Liver (tissue), 9 donors: Measurements from ENCODE around the gene DYRK1A. TPM values are rescaled to one million over a fixed set of nuclear protein-coding genes. Genes with fewer than 3 reads are reported as not detected.

Experiments used
- DNase-seq: peaks from one replicate; pipeline ENCODE4 v3.0.0-alpha.2; 2017; ENCODE audit warnings: low spot score
- H3K27ac ChIP-seq, 2 donors: one replicate each; pipeline ENCODE4 v1.7.0; 2013; ENCODE audit warnings: inconsistent platforms in 2 of 2, low read length in 2 of 2, control low read depth in 1 of 2, low read depth in 1 of 2, mild to moderate bottlenecking in 1 of 2
- H3K27me3 ChIP-seq, 4 donors: one replicate each; pipeline versions ENCODE4 v1.6.1 to v1.7.0; 2013; ENCODE audit warnings: low read length in 3 of 4, inconsistent platforms in 1 of 4, mild to moderate bottlenecking in 1 of 4, moderate library complexity in 1 of 4; ENCODE audit not compliant: control insufficient read depth in 4 of 4, insufficient read depth in 4 of 4
- H3K36me3 ChIP-seq, 4 donors: one replicate each; pipeline versions ENCODE4 v1.6.1 to v1.7.0; 2013; ENCODE audit warnings: low read length in 3 of 4, mild to moderate bottlenecking in 3 of 4, low read depth in 1 of 4, moderate library complexity in 1 of 4; ENCODE audit not compliant: control insufficient read depth in 4 of 4, insufficient read depth in 3 of 4
- H3K4me1 ChIP-seq, 4 donors: one replicate each; pipeline versions ENCODE4 v1.6.1 to v1.7.0; 2013; ENCODE audit warnings: low read length in 3 of 4, mild to moderate bottlenecking in 3 of 4, moderate library complexity in 1 of 4; ENCODE audit not compliant: control insufficient read depth in 4 of 4, insufficient read depth in 4 of 4
- H3K4me3 ChIP-seq, 3 donors: one replicate each; pipeline versions ENCODE4 v1.6.1 to v1.7.0; 2013; ENCODE audit warnings: low read length in 3 of 3, control low read depth in 1 of 3, low read depth in 1 of 3, mild to moderate bottlenecking in 1 of 3
- H3K9ac ChIP-seq, 2 donors: one replicate each; pipeline ENCODE4 v1.7.0; 2013; ENCODE audit warnings: low read length in 2 of 2, mild to moderate bottlenecking in 2 of 2, moderate library complexity in 2 of 2, control low read depth in 1 of 2, low read depth in 1 of 2
- H3K9me3 ChIP-seq, 4 donors: one replicate each; pipeline versions ENCODE4 v1.6.1 to v1.7.0; 2013; ENCODE audit warnings: low read length in 3 of 4; ENCODE audit not compliant: control insufficient read depth in 4 of 4
- ATF3 ChIP-seq: IDR thresholded peaks from 2 replicates; pipeline ENCODE4 v1.6.1; 2016; ENCODE audit warnings: antibody characterized with exemption
- CTCF ChIP-seq: fragments of 150-350 bp; IDR thresholded peaks from 2 replicates; pipeline ENCODE4 v1.5.1; 2017; ENCODE audit warnings: improper control_type of control experiment, low read depth, low read length; ENCODE audit not compliant: missing input control
- EGR1 ChIP-seq, 2 donors: IDR thresholded peaks; 2 replicates each; pipeline ENCODE4 v1.6.1; 2016 to 2018; ENCODE audit warnings: antibody characterized with exemption in 2 of 2, low read depth in 2 of 2
- FOXA1 ChIP-seq: IDR thresholded peaks from 2 replicates; pipeline ENCODE4 v1.6.1; 2016; ENCODE audit warnings: antibody characterized with exemption
- FOXA2 ChIP-seq: IDR thresholded peaks from 2 replicates; pipeline ENCODE4 v1.6.1; 2016; ENCODE audit warnings: antibody characterized with exemption
- GABPA ChIP-seq, 2 donors: IDR thresholded peaks in 1 of 2; conservative IDR thresholded peaks in 1 of 2; 2 replicates each; pipeline ENCODE4 v1.6.1; 2016; ENCODE audit warnings: antibody characterized with exemption in 2 of 2, mild to moderate bottlenecking in 1 of 2, moderate library complexity in 1 of 2
- HNF4A ChIP-seq, 2 donors: conservative IDR thresholded peaks; 2 replicates each; pipeline ENCODE4 v1.6.1; 2016; ENCODE audit warnings: antibody characterized with exemption in 2 of 2, mild to moderate bottlenecking in 2 of 2
- HNF4G ChIP-seq: IDR thresholded peaks from 2 replicates; pipeline ENCODE4 v1.6.1; 2016; ENCODE audit warnings: antibody characterized with exemption
- JUND ChIP-seq, 2 donors: IDR thresholded peaks; 2 replicates each; pipeline ENCODE4 v1.6.1; 2016; ENCODE audit warnings: antibody characterized with exemption in 2 of 2
- MAX ChIP-seq: IDR thresholded peaks from 2 replicates; pipeline ENCODE4 v1.6.1; 2016; ENCODE audit warnings: antibody characterized with exemption
- NR2F2 ChIP-seq: IDR thresholded peaks from 2 replicates; pipeline ENCODE4 v1.6.1; 2016; ENCODE audit warnings: antibody characterized with exemption
- RAD21 ChIP-seq, 2 donors: IDR thresholded peaks; 2 replicates each; pipeline ENCODE4 v1.6.1; 2016; ENCODE audit warnings: antibody characterized with exemption in 2 of 2, mild to moderate bottlenecking in 2 of 2
- RXRA ChIP-seq, 2 donors: IDR thresholded peaks; 2 replicates each; pipeline ENCODE4 v1.6.1; 2017 to 2018; ENCODE audit warnings: antibody characterized with exemption in 2 of 2, mild to moderate bottlenecking in 1 of 2
- SP1 ChIP-seq: IDR thresholded peaks from 2 replicates; pipeline ENCODE4 v1.6.1; 2018; ENCODE audit warnings: antibody characterized with exemption, mild to moderate bottlenecking
- TAF1 ChIP-seq: conservative IDR thresholded peaks from 2 replicates; pipeline ENCODE4 v1.6.1; 2016; ENCODE audit warnings: antibody characterized with exemption, mild to moderate bottlenecking
- YY1 ChIP-seq: IDR thresholded peaks from 2 replicates; pipeline ENCODE4 v1.6.1; 2016; ENCODE audit warnings: antibody characterized with exemption, mild to moderate bottlenecking
- WGBS: extraction: QIAGEN DNeasy Blood & Tissue Kit; methylation state at CpG from one replicate; pipeline ENCODE4 v1.1.7; 2013; 5-methylcytosine and 5-hydroxymethylcytosine counted together
- polyA plus RNA-seq, 2 donors: library from polyadenylated mRNA; stranded (reverse) in 1 of 2; unstranded in 1 of 2; fragments of 200-250 nt in 1 of 2; fragments of >200 nt in 1 of 2; fragmentation: Nextera tagmentation in 1 of 2; extraction: Ambion mirVana in 1 of 2; gene quantifications; one replicate each; pipeline versions ENCODE4 v1.2.1 to v1.2.3, GENCODE V29; 2013 to 2015
- total RNA-seq, 2 donors: library from RNA; depleted of rRNA; stranded (reverse); fragments of >200 nt; gene quantifications; one replicate each; pipeline ENCODE4 v1.2.3, GENCODE V29; 2014
- TF ChIP-seq, protein P1 (sequence below): IDR thresholded peaks from 2 replicates; pipeline ENCODE4 v1.6.1; 2016; ENCODE audit warnings: antibody characterized with exemption
- TF ChIP-seq, protein P2 (sequence below): IDR thresholded peaks from 2 replicates; pipeline ENCODE4 v1.6.1; 2016; ENCODE audit warnings: antibody characterized with exemption, mild to moderate bottlenecking
- donor health status: healthy.
- donor health status: healthy.
- donor health status: healthy.
- donor health status: healthy.
- donor health status: healthy.

Gene DYRK1A
- total and polyA plus RNA-seq, 4 donors, result 5.1 to 58.3 (median 22.9) TPM

DNA sequence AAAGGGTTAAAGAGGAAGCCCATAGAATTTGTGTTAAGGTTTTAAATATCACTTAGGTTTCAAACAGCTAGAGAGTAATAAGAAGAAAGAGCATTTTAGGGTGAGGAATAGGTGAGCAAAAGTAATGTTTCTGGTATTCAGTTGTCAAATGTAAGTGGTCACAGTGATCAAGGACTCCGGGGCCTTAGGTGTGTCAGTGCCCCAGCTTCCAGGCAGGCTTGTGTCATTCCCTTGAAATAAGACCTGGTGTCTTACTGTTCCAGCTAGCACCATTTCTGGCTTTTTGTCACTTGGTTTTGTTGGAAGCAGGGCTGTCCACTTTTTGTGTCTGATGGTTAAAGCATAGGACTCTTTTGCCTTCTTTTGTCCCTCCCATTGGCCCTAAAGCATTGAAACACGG is 69.6 kb downstream of the DYRK1A start:
- H3K9me3 ChIP-seq, result no peaks in the 10 kb centered on the region
- H3K36me3 ChIP-seq, result no peaks in the 10 kb centered on the region
- H3K4me3 ChIP-seq, result no peak overlapping the region
- peaks cover 6 to 39% (median 20%) of the 10 kb centered on the region in 4 donors for H3K4me1 ChIP-seq
- TF ChIP-seq RXRA (IDR thresholded peaks at IDR 0.05) (no peak), YY1 (no peak), HNF4G (no peak), HNF4A (conservative IDR thresholded peaks at IDR 0.05) (no peak), ATF3 (no peak), JUND (IDR thresholded peaks at IDR 0.05) (no peak), FOXA1 (no peak), TAF1 (no peak), GABPA (IDR thresholded peaks at IDR 0.05 in 1 of 2, conservative IDR thresholded peaks at IDR 0.05 in 1 of 2) (no peak), CTCF (no peak), EGR1 (IDR thresholded peaks at IDR 0.05; ENCODE audit: low read depth in 2 of 2) (no peak), SP1 (no peak), RAD21 (IDR thresholded peaks at IDR 0.05) (no peak), NR2F2 (no peak), FOXA2 (no peak), MAX (no peak)
- TF ChIP-seq, protein P1, sequence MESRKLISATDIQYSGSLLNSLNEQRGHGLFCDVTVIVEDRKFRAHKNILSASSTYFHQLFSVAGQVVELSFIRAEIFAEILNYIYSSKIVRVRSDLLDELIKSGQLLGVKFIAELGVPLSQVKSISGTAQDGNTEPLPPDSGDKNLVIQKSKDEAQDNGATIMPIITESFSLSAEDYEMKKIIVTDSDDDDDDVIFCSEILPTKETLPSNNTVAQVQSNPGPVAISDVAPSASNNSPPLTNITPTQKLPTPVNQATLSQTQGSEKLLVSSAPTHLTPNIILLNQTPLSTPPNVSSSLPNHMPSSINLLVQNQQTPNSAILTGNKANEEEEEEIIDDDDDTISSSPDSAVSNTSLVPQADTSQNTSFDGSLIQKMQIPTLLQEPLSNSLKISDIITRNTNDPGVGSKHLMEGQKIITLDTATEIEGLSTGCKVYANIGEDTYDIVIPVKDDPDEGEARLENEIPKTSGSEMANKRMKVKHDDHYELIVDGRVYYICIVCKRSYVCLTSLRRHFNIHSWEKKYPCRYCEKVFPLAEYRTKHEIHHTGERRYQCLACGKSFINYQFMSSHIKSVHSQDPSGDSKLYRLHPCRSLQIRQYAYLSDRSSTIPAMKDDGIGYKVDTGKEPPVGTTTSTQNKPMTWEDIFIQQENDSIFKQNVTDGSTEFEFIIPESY, result no peak
- TF ChIP-seq, protein P2, sequence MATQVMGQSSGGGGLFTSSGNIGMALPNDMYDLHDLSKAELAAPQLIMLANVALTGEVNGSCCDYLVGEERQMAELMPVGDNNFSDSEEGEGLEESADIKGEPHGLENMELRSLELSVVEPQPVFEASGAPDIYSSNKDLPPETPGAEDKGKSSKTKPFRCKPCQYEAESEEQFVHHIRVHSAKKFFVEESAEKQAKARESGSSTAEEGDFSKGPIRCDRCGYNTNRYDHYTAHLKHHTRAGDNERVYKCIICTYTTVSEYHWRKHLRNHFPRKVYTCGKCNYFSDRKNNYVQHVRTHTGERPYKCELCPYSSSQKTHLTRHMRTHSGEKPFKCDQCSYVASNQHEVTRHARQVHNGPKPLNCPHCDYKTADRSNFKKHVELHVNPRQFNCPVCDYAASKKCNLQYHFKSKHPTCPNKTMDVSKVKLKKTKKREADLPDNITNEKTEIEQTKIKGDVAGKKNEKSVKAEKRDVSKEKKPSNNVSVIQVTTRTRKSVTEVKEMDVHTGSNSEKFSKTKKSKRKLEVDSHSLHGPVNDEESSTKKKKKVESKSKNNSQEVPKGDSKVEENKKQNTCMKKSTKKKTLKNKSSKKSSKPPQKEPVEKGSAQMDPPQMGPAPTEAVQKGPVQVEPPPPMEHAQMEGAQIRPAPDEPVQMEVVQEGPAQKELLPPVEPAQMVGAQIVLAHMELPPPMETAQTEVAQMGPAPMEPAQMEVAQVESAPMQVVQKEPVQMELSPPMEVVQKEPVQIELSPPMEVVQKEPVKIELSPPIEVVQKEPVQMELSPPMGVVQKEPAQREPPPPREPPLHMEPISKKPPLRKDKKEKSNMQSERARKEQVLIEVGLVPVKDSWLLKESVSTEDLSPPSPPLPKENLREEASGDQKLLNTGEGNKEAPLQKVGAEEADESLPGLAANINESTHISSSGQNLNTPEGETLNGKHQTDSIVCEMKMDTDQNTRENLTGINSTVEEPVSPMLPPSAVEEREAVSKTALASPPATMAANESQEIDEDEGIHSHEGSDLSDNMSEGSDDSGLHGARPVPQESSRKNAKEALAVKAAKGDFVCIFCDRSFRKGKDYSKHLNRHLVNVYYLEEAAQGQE, result no peak
- no peak for DNase-seq
- H3K27ac ChIP-seq, result no peak overlapping the region
- 89% methylated on average over 2 of the region's 2 CpGs for WGBS
- no peak overlapping the region for H3K9ac ChIP-seq
- no peaks in the 10 kb centered on the region for H3K27me3 ChIP-seq
